ENCODE results near the gene ANKRD16.
A peak's percentile ranks its signal among the peaks of the same experiment; 100 is the strongest.
"Not testable (repeated sequence)": the region's sequence is repeated elsewhere in the genome, so short reads cannot be mapped to it uniquely, and the experiment has no call there.

Gene ANKRD16

GRCh38 chr10:5902511-5903274 is 13.0 kb upstream of the ANKRD16 start:
- DNase-seq, result no peak

GRCh38 chr10:5900247-5900646 is 10.6 kb upstream of the ANKRD16 start:
- no peak for DNase-seq

GRCh38 chr10:5898163-5898562 is 8.5 kb upstream of the ANKRD16 start:
- DNase-seq, result no peak

GRCh38 chr10:5897504-5897903 is 7.8 kb upstream of the ANKRD16 start:
- DNase-seq, result no peak

GRCh38 chr10:5897053-5897340 is 7.3 kb upstream of the ANKRD16 start:
- DNase-seq, result no peak

GRCh38 chr10:5896208-5897052 is 6.7 kb upstream of the ANKRD16 start:
- no peak for DNase-seq

GRCh38 chr10:5895804-5896203 is 6.1 kb upstream of the ANKRD16 start:
- no peak for DNase-seq

- DNase-seq, result no peak
Measured at GRCh38 chr10:5895365-5895764, 5.7 kb upstream of the ANKRD16 start.

GRCh38 chr10:5894873-5895272 is 5.2 kb upstream of the ANKRD16 start:
- no peak for DNase-seq

- DNase-seq, result no peak
Measured at GRCh38 chr10:5894403-5894802, 4.7 kb upstream of the ANKRD16 start.

GRCh38 chr10:5893321-5893720 is 3.6 kb upstream of the ANKRD16 start:
- DNase-seq, result no peak

GRCh38 chr10:5892007-5892406 is 2.3 kb upstream of the ANKRD16 start:
- no peak for DNase-seq

- DNase-seq, result no peak
Measured at GRCh38 chr10:5891009-5891408, 1.3 kb upstream of the ANKRD16 start.

GRCh38 chr10:5890452-5890915 is 791 bp upstream of the ANKRD16 start:
- DNase-seq, result peak; percentile 13

GRCh38 chr10:5888843-5889623 is 660 bp downstream of the ANKRD16 start:
- DNase-seq, result peak in 1 of 2 experiments; percentile 5

GRCh38 chr10:5888351-5888750 is 1.3 kb downstream of the ANKRD16 start:
- DNase-seq, result peak; percentile 12 to 49

- no peak for DNase-seq
Measured at GRCh38 chr10:5887641-5888040, 2.1 kb downstream of the ANKRD16 start.

- DNase-seq, result no peak
Measured at GRCh38 chr10:5887029-5887428, 2.7 kb downstream of the ANKRD16 start.

GRCh38 chr10:5885619-5886018 is 4.1 kb downstream of the ANKRD16 start:
- no peak for DNase-seq

GRCh38 chr10:5882961-5883360 is 6.7 kb downstream of the ANKRD16 start:
- DNase-seq, result no peak

- not testable (repeated sequence) for DNase-seq
Measured at GRCh38 chr10:5877041-5877440, 12.7 kb downstream of the ANKRD16 start.

- DNase-seq, result no peak
Measured at GRCh38 chr10:5876181-5876768, 13.4 kb downstream of the ANKRD16 start.

- peak; percentile 73 to 82 for DNase-seq
Measured at GRCh38 chr10:5873515-5873995, 16.1 kb downstream of the ANKRD16 start.
